Keratinocyte (primary cell): Measurements from ENCODE around the gene SIGLEC1. TPM values are rescaled to one million over a fixed set of nuclear protein-coding genes. Genes with fewer than 3 reads are reported as not detected.

Experiments
- DNase-seq: peaks from one replicate; pipeline ENCODE4 v3.0.0-alpha.2; 2011; ENCODE audit warnings: low read depth, missing footprints, low spot score
- FAIRE-seq: peaks from 2 replicates; lab custom pipeline; 2011; peaks lifted over from hg19 to GRCh38; lab: Jason Lieb, UNC
- H2AFZ ChIP-seq: 2 replicates; pipeline ENCODE4 v1.6.0; 2012; ENCODE audit warnings: low read length, control low read depth, inconsistent platforms; ENCODE audit not compliant: control insufficient read depth
- H3K27ac ChIP-seq: 2 replicates; pipeline ENCODE4 v1.5.1; 2011; ENCODE audit warnings: low read length; ENCODE audit not compliant: control insufficient read depth, insufficient read depth
- H3K27me3 ChIP-seq: 3 replicates; pipeline ENCODE4 v1.6.0; 2011; ENCODE audit warnings: low read length; ENCODE audit not compliant: control insufficient read depth, insufficient read depth; ENCODE audit errors: extremely low read depth
- H3K36me3 ChIP-seq, 2 experiments: 2 replicates in 1 of 2; 3 replicates in 1 of 2; pipeline ENCODE4 v1.5.1; 2011; ENCODE audit warnings: low read length in 2 of 2, mild to moderate bottlenecking in 1 of 2; ENCODE audit not compliant: control insufficient read depth in 2 of 2, insufficient read depth in 2 of 2; ENCODE audit errors: extremely low read depth in 1 of 2
- H3K4me1 ChIP-seq: 3 replicates; pipeline ENCODE4 v1.5.1; 2011; ENCODE audit warnings: low read length; ENCODE audit not compliant: control insufficient read depth, insufficient read depth; ENCODE audit errors: extremely low read depth
- H3K4me2 ChIP-seq: 3 replicates; pipeline ENCODE4 v1.6.0; 2011; ENCODE audit warnings: low read depth, low read length; ENCODE audit not compliant: control insufficient read depth, insufficient read depth; ENCODE audit errors: extremely low read depth
- H3K4me3 ChIP-seq, 3 experiments: fragments of 200-600 bp in 1 of 3; sonication (generic) in 1 of 3; 2 replicates in 2 of 3; 3 replicates in 1 of 3; pipeline ENCODE4 v1.5.1; 2011 to 2016; ENCODE audit warnings: low read length in 3 of 3, mild to moderate bottlenecking in 3 of 3, control low read depth in 2 of 3, inconsistent platforms in 1 of 3, low read depth in 1 of 3, mixed read lengths in 1 of 3, mixed run types in 1 of 3, moderate library complexity in 1 of 3; ENCODE audit not compliant: control insufficient read depth in 2 of 3, insufficient read depth in 2 of 3; ENCODE audit errors: extremely low read depth in 1 of 3
- H3K79me2 ChIP-seq: 2 replicates; pipeline ENCODE4 v1.6.0; 2012; ENCODE audit warnings: low read length; ENCODE audit not compliant: control insufficient read depth, insufficient read depth
- H3K9ac ChIP-seq: 3 replicates; pipeline ENCODE4 v1.6.0; 2011; ENCODE audit warnings: low read length; ENCODE audit not compliant: control insufficient read depth, insufficient read depth; ENCODE audit errors: extremely low read depth
- H3K9me1 ChIP-seq: 3 replicates; pipeline ENCODE4 v1.6.0; 2011; ENCODE audit warnings: low read length; ENCODE audit not compliant: control insufficient read depth, insufficient read depth; ENCODE audit errors: extremely low read depth
- H3K9me3 ChIP-seq: 2 replicates; pipeline ENCODE4 v1.5.1; 2012; ENCODE audit warnings: low read depth, low read length; ENCODE audit not compliant: control insufficient read depth
- H4K20me1 ChIP-seq: 3 replicates; pipeline ENCODE4 v1.6.0; 2011; ENCODE audit warnings: low read length; ENCODE audit not compliant: control insufficient read depth, insufficient read depth; ENCODE audit errors: extremely low read depth
- CTCF ChIP-seq, 3 experiments: IDR thresholded peaks in 1 of 3; conservative IDR thresholded peaks in 1 of 3; optimal IDR thresholded peaks in 1 of 3; 2 replicates in 2 of 3; 3 replicates in 1 of 3; pipeline versions ENCODE3 to v1.5.1; 2011; ENCODE audit warnings: low read length in 3 of 3, mild to moderate bottlenecking in 3 of 3, moderate library complexity in 2 of 3, control low read depth in 1 of 3, inconsistent platforms in 1 of 3; ENCODE audit not compliant: insufficient read depth in 2 of 3; ENCODE audit errors: extremely low read depth in 1 of 3
- EZH2 ChIP-seq: IDR thresholded peaks from one replicate; pipeline ENCODE4 v1.6.1; 2012; ENCODE audit warnings: inconsistent platforms, mild to moderate bottlenecking, low read length, moderate library complexity
- dilution Hi-C: fragments of 300-500 bp; cut with MboI; formaldehyde crosslinking; loops from one replicate; pipeline ENCODE4 v1.7.0; 2020; ENCODE audit warnings: low sequenced_read_pairs; ENCODE audit not compliant: extremely low pct_ligation_motif_present
- polyA plus RNA-seq, 5 experiments: library from polyadenylated mRNA; depleted of rRNA in 3 of 5; stranded (reverse) in 3 of 5; stranded (forward) in 1 of 5; unstranded in 1 of 5; fragments of >200 nt; gene quantifications; 1 replicate in 1 of 5; 2 replicates in 3 of 5; 3 replicates in 1 of 5; pipeline versions ENCODE4 v1.2.1 to v1.2.3, GENCODE V29; 2011 to 2012; ENCODE audit warnings: missing spikeins in 2 of 5, low read depth in 1 of 5, low replicate concordance in 1 of 5

The SIGLEC1 gene
- polyA plus RNA-seq, 1 donor (not counting 4 experiments of a cell fraction or from before 2014, with no cell fraction given), result not detected

GRCh38 chr20:3707508-3707899 lies 4.9 kb downstream of the SIGLEC1 start:
- FAIRE-seq, result no peak

GRCh38 chr20:3706774-3707507 lies 5.5 kb downstream of the SIGLEC1 start:
- DNase-seq (no peak), FAIRE-seq (no peak)
- no peaks in the 10 kb centered on the region for H3K9me3 ChIP-seq
- no peaks in the 10 kb centered on the region for H3K9me1 ChIP-seq
- H3K4me2 ChIP-seq, result no peak overlapping the region
- H3K27ac ChIP-seq, result no peak overlapping the region
- H3K79me2 ChIP-seq, result no peaks in the 10 kb centered on the region
- no peak overlapping the region for H2AFZ ChIP-seq
- no peak for TF ChIP-seq EZH2
- TF ChIP-seq CTCF (optimal IDR thresholded peaks at IDR 0.05 in 1 of 3, IDR thresholded peaks at IDR 0.05 in 1 of 3, conservative IDR thresholded peaks at IDR 0.05 in 1 of 3; ENCODE audit: extremely low read depth in 1 of 3, insufficient read depth in 2 of 3, low read length in 3 of 3), result no peak
- H3K4me3 ChIP-seq, result no peak overlapping the region
- H3K36me3 ChIP-seq, result no peaks in the 10 kb centered on the region
- dilution Hi-C loops, result no loop called here
- H3K9ac ChIP-seq, result no peak overlapping the region
- no peaks in the 10 kb centered on the region for H4K20me1 ChIP-seq
- H3K4me1 ChIP-seq, result no peaks in the 10 kb centered on the region
- no peaks in the 10 kb centered on the region for H3K27me3 ChIP-seq

More at GRCh38 chr20:3707508-3707899, 4.9 kb downstream of the SIGLEC1 start:
- H3K27me3 ChIP-seq, result no peaks in the 10 kb centered on the region
- no peaks in the 10 kb centered on the region for H4K20me1 ChIP-seq
- no peaks in the 10 kb centered on the region for H3K36me3 ChIP-seq
- no peaks in the 10 kb centered on the region for H3K4me1 ChIP-seq
- no peaks in the 10 kb centered on the region for H3K9me3 ChIP-seq
- no peaks in the 10 kb centered on the region for H3K79me2 ChIP-seq
- dilution Hi-C loops, result no loop called here
- H3K9ac ChIP-seq, result no peak overlapping the region
- no peak for DNase-seq
- no peak overlapping the region for H2AFZ ChIP-seq
- H3K4me3 ChIP-seq, result no peak overlapping the region
- no peaks in the 10 kb centered on the region for H3K9me1 ChIP-seq
- TF ChIP-seq CTCF (optimal IDR thresholded peaks at IDR 0.05 in 1 of 3, IDR thresholded peaks at IDR 0.05 in 1 of 3, conservative IDR thresholded peaks at IDR 0.05 in 1 of 3; ENCODE audit: extremely low read depth in 1 of 3, insufficient read depth in 2 of 3, low read length in 3 of 3) (no peak), EZH2 (no peak)
- H3K27ac ChIP-seq, result no peak overlapping the region
- no peak overlapping the region for H3K4me2 ChIP-seq
